Raji (cell line): ENCODE results near the gene PCP4.

Experiments
- POLR2A ChIP-seq: IDR thresholded peaks from 2 replicates; pipeline ENCODE4 v1.6.1; 2011; ENCODE audit warnings: low read depth, low read length, control low read depth; ENCODE audit not compliant: insufficient read depth

PCP4 gene

DNA sequence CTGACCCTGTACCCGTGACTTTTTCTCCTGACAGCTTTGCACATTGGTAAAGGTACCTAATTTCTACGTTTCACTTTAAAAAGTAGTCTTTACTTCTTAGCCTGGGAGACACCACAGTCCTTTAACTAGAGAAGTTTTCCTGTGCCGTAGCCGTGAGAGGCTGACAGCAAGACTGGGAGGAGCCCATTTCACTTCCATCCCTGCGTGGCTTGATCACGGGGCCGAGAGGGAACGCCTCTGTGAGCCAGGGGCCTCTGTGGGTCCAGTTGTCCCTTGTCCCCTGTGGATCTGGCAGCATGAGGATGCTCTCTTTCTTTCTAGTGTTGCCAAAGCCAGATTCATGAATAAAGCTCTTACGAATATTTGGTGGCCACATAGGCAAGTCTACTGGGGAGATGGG, 21.6 kb downstream of the PCP4 start:
- no peak for TF ChIP-seq POLR2A

DNA sequence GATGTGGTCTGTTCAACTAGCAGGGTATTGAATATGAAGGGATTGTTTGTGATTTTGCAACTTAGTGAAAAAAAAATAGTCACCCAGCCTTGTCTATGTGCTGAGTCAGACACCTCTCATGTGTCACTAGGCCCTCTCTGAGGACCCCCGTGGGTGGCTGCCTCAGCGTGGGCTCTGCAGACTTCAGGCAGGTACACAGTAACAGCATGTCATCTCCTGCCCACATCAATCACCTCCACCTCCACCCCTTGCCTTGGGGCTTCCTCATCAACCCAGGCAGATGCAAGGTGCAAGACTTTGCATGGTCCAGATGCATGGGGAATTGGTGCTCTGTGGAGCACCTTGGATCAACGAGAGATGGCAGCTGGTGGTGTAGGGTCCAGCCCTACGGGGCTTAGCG, 23.9 kb downstream of the PCP4 start:
- TF ChIP-seq POLR2A = no peak

DNA sequence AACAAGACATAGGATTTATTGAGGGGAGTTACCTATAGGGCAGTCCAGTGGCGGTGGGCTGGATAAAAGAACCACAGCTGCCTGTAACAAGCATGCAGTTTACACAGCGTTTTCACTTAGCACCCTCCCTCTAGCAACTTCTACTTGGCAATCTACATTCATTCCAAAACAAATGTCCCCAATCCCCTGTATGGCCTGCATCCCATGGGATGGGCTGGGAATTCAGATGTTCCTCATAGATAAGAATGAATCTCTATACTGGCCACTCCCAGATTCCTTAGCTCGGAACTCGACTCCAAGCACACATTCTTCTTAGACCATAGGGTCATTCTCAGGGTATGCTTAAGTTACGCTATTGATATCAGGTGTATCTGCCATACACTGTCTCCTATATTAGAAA, 33.3 kb downstream of the PCP4 start:
- no peak for TF ChIP-seq POLR2A

DNA sequence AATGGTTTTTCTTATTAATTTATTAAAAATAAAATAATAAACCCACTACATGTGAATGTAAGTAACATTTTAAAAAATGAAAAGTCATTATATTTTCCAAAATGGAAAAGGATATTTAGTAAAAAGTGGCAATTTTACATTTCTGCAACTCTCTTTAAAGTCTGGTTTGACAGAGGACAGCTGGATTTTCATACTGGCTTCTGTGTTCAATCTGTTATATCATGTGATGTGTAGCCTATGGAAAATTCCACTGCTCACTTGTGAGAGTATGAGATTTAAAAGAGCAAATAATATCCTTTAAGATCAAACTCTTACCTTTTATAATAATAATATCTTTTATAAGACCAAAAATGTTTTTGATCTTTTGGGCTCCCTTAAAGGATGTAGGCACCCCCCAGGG, 33.7 kb downstream of the PCP4 start:
- TF ChIP-seq POLR2A = no peak

DNA sequence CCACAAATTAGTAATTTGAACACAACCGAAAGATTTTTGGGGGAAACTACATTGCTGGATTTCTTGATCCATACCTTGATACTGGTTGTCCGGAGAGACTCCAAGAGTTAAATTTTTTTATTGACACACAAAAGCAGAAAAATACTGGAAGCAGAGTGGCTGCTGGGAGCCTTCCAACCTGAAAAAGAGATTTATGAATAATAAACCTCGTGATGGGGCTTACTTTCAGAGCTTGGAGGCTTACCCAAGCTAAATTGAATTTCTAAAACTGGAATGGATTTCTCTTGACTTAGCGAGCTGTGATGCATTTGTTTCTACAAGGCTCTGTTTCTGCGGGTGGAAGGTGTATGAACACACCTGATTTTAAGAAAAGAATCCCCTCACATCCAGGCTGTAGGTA, 35.7 kb downstream of the PCP4 start:
- no peak for TF ChIP-seq POLR2A

DNA sequence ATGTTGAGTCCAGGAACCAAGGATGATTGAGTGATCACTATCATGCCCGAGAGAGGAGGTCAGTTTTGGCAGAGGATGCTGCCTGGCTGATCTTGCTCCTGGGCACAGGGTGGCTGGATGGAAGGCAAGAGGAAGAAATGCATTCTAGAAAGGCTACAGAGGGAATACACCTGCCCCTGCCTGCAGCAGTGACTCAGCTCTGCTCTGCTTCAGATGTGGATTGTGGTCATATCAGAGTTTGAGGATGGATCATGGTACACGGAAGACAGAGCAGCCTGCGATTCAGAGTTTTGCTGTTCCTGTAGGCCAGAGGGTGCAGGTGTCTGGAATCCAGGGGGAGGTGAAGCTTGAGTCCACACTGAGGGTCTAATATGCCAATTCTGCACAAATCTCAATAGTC, 37.2 kb downstream of the PCP4 start:
- no peak for TF ChIP-seq POLR2A

DNA sequence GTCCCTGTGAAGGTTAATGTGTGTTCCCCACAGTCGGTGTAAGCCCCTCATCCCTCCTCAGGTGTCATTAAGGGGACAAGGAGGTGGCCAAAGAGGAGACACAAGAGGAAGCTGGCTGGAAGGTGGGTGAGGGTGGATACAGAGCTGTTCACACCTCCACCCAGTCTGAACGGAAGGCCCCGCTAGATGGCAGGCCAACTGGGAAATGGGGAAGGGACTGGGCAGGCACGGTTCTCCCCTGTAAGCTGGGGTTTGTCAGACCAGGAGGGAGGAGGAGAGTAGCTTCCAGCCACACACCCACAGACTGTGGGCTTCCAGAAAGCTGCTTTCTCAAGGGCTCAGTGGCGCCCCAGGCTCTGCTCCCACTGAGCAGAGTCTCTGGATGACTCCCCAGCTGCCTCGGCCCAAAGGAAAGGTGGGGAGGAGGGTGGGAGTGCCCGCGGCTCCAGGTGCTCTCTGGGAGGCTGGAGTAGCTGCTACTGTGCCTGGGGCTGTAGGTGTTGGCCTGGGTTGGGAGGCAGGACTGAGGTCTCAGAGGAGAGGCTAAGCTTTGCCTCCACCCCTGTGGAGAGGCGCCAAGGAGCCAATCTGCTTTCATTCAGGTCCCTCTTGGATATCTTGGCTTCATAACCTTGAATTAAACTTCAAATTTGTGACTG, 41.2 kb downstream of the PCP4 start:
- no peak for TF ChIP-seq POLR2A

DNA sequence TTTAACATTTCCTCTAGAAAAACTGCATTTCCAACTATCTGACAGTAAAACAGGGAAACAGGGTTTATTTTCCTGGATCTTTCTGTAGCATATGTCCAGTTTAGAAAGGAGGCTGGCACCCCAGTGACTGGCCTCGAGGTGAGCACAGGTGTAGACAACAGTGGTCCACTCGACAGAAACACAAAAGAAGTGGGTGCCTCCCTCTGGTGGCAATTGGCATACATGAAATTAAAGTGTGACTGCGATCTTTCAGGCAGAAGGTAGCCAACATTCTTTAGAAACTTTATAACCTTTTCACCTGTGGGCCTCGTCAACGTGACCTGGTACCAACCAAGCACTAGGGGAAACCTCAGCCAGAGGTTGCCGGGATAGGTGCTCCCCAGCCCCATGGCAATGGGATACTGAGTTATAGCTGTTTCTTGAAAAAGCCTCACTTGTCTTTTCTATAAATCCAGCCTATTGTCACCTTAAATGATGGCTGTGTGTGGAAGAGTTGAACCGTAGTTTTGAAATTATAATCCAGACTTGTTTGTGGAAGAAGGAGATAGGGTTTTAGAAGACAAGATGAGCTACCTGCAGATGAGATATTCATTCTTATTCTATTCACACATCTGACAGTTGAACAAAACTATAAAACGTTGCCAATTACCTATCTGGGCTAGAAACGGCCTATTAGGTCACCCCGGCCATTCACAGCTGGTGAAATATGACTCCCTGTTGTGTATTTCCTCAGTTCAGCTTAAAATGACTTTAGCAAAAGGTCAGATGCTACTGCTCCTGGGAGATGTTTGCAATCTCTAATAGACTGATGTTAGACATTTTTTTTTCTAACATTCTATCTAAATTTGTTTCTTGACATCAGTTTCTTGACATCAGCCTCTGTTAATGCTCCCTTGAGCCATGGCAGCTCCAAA, 44.3 kb downstream of the PCP4 start:
- no peak for TF ChIP-seq POLR2A

DNA sequence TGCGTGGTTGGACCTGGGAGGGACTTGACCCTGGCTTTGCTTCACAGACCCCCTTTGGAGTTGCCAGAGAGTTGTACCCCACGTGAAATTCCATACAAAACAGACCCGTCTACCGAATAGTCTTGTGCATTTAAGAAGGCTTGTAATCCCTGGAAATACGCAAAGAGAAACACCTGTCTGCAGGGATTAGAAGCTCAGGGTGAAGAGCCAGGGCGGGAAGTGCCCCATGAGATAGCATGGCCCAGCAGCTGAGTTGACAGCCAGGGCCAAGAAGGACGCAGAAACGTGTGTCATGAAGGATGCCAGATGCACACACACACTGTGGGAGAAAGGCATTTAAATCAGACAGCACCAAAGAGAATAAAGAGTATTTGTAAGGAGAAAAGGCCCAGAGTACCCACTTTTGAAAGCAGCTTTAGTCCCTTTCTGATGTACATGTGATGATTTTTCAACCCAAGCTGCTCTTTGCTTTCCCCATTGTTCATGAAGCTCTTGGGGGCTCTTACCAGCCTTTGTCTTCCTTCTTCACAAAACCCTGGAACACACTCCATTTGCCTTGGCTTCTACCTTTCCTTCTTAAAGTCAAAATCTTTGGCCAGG, 46.6 kb downstream of the PCP4 start:
- no peak for TF ChIP-seq POLR2A

DNA sequence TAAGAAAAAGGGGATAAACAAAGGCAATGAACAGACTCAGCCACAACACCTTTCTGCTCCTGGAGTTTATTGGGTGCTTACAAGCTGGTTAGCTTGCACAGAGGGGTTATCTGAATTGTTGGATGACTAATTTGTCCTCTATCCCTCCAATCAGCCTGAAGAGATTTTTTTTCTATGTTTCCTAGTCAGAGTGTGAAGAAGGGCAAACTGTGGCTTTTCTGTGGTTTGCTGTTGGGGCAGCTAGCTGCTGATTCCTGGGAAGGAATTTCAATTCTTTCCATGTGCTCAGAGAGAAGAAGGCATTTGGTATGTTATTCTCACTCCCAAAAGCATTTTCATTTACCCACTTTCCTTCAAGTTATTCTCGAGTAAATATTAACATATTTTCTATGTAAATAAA, 48.6 kb downstream of the PCP4 start:
- TF ChIP-seq POLR2A = no peak

DNA sequence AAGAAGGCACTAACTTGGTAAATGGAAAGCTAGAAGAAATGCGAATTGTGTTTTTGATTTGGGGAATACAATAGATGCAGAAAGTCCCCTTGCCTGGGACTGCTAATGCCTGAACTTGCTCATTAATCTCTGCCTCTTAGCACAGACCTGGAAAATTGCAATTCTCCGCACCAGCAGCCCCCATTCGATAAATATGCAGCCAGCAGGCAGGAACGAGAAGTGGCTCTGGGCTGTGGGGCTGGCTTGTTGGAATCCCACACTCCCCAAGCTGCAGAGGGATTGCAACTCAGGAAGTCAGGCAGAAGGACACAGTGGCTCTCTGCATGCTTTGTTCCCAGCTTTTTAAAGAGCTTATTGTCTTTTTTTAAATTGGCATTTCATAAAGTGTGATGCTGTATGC, 51.3 kb downstream of the PCP4 start:
- no peak for TF ChIP-seq POLR2A

DNA sequence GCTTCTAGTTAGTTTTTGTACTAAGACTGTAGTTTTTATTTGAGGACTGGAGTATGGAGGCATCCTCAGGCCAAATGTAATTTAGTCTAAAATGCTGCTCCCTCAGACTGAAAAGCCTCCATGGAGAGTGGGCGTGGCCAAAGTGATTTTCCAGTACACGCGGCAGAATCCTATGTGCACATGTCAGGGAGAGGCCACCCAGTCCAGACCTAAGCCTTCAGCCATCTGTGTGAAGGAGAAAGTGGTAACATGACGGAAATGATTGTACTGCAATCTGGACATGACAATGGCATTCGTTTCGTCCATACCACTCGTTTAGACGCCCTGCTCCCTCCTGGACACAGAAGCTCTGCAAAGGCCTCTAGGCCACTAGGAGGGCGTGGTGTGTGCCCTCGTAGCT, 56.2 kb downstream of the PCP4 start:
- no peak for TF ChIP-seq POLR2A

DNA sequence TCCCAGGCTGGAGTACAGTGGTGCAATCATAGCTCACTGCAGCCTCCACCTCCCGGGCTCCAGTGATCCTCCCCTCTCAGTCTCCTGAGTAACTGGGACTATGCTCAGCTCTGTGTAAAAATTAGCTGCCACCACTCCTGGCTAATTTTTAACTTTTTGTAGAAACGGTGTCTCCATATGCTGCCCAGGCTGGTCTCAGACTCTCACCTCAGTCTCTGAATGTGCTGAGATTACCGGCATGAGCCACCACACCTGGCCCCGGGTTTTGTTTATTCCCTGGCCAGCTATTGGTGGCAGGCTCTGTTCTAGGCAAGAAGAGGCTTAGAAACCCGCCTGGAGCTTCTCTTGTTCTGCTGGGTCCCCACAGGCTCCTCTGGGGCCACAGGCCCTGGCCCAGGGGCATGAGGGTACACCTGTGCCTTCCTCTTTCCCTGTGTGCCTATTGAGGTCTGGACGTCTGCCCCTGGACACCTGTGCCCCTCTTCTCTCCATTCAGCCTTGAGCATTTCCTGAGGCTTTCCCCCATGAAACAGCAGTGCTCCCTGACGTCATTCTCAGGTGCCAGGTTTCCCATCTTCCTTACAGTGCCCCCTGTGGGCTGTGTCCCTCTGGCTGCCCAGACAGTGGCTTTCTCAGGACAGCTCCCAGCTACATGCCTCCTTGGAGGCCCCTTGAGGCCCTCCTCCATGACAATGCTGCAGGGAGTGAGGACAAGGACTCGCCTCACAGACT, 57.5 kb downstream of the PCP4 start:
- no peak for TF ChIP-seq POLR2A

DNA sequence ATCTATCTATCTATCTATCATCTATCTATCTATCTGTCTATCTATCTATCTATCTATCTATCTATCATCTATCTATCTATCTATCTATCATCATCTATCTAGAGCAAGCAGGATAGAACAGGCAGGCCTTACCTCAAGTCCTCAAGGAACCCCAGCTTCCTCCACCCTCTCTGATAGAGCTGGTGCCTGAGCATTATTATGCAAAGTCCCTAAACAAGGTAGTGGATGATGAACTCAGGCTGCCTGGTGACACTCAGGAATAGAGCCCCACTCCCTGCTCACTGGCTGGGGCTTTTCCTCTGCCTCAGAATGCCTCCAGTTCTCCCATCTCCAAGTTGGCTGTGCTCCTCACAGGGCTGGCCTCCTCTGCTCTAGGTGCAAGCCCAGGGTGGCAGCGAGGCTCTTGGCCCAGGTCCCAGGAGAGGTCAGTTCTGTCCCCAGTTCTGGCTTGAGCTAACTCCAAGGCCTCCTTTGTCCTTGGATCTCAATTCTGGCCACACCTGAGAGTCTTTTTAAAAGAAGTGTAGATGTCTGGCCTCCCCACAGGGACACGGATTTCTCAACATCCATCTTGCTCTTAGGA, 60.2 kb downstream of the PCP4 start:
- TF ChIP-seq POLR2A = no peak

DNA sequence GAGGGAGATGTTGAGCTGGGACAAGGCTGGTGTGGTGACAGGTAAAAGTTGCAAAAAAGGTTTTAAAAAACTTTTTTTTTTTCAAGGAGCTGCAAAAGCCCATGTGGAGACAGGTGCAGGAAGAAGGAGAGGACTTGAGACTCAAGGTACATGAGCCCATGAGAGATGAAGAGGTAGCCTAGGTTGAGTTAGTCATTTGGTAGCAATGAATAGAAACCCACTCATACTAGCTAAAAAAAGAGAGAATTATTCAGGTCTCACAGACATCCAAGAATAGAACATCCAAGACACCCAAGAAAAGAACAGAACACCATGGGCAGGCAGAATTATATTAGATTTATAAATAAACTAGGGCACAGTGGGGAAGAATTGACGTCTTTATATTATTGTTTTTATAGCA, 65.1 kb downstream of the PCP4 start:
- no peak for TF ChIP-seq POLR2A
